HepG2 (cell line): Measurements from ENCODE around the gene SNX30. TPM values are rescaled to one million over a fixed set of nuclear protein-coding genes. Genes with fewer than 3 reads are reported as not detected.
A peak's percentile ranks its signal among the peaks of the same experiment; 100 is the strongest.

ENCODE experiments used
- ATAC-seq: fragments of 200-7000 bp; cut with Tn5 transposase; 3 replicates; pipeline ENCODE4 v1.9.1; 2020; ENCODE audit warnings: mild to moderate bottlenecking, moderate library complexity
- BruUV-seq: library from RNA; stranded (reverse); fragments of 400-500 nt; replicated peaks from 2 replicates; lab custom pipeline; 2021; lab: Mats Ljungman, UMichigan
- CTCF ChIA-PET: fragments of 300-600 bp; formaldehyde crosslinking; extraction: SDS; loops from one replicate; lab custom pipeline; 2021; ENCODE audit warnings: low total read pairs, inconsistent platforms, low intra/inter-chr PET ratio; lab: Yijun Ruan, JAX
- POLR2A ChIA-PET: fragments of 350-600 bp; sonication (Branson Sonifier 250); formaldehyde crosslinking; loops from one replicate; lab custom pipeline; 2020; ENCODE audit warnings: antibody characterized with exemption, inconsistent platforms; lab: Yijun Ruan, JAX
- DNase-seq: peaks from one replicate; pipeline ENCODE4 v3.0.0-alpha.2; 2015; ENCODE audit warnings: low spot score
- FAIRE-seq: peaks from 3 replicates; lab custom pipeline; 2011; peaks lifted over from hg19 to GRCh38; lab: Jason Lieb, UNC
- H2AFZ ChIP-seq: one replicate; pipeline ENCODE4 v1.6.1; 2011; ENCODE audit warnings: low read length, inconsistent platforms
- H3K27ac ChIP-seq: fragments of 300-600 bp; 3 replicates; pipeline ENCODE4 v1.8.0; 2011; ENCODE audit warnings: mixed run types, mild to moderate bottlenecking, mixed read lengths, low read length, inconsistent platforms; ENCODE audit not compliant: insufficient read depth; ENCODE audit errors: extremely low read length
- H3K27me3 ChIP-seq, 2 experiments: fragments of 200-600 bp in 1 of 2; 2 replicates in 1 of 2; 3 replicates in 1 of 2; pipeline versions ENCODE4 v1.6.0 to v1.8.0; 2011; ENCODE audit warnings: low read length in 2 of 2, mild to moderate bottlenecking in 2 of 2, moderate library complexity in 2 of 2, inconsistent platforms in 1 of 2; ENCODE audit not compliant: insufficient read depth in 2 of 2, control insufficient read depth in 1 of 2
- H3K36me3 ChIP-seq, 2 experiments: fragments of 200-600 bp in 1 of 2; replicated peaks in 1 of 2; 2 replicates in 1 of 2; 3 replicates in 1 of 2; pipeline versions ENCODE4 v1.5.1 to v1.8.0; 2011; ENCODE audit warnings: low read length in 2 of 2, inconsistent platforms in 1 of 2; ENCODE audit not compliant: insufficient read depth in 2 of 2, control insufficient read depth in 1 of 2
- H3K4me1 ChIP-seq: 2 replicates; pipeline ENCODE4 v1.5.1; 2012; ENCODE audit warnings: low read length, inconsistent platforms; ENCODE audit not compliant: insufficient read depth
- H3K4me2 ChIP-seq: 2 replicates; pipeline ENCODE4 v1.6.0; 2011; ENCODE audit warnings: low read depth, low read length, inconsistent platforms
- H3K4me3 ChIP-seq, 3 experiments: fragments of 200-600 bp in 1 of 3; sonication (generic), shearing (Covaris generic) in 1 of 3; replicated peaks in 1 of 3; 2 replicates each; pipeline ENCODE4 v1.5.1; 2011 to 2016; ENCODE audit warnings: low read length in 3 of 3, inconsistent platforms in 2 of 3, low read depth in 2 of 3, mild to moderate bottlenecking in 2 of 3, control low read depth in 1 of 3, mixed read lengths in 1 of 3; ENCODE audit not compliant: insufficient read depth in 1 of 3
- H3K79me2 ChIP-seq: one replicate; pipeline ENCODE4 v1.6.1; 2011; ENCODE audit warnings: low read length, inconsistent platforms; ENCODE audit not compliant: insufficient read depth
- H3K9ac ChIP-seq: 2 replicates; pipeline ENCODE4 v1.6.0; 2011; ENCODE audit warnings: mild to moderate bottlenecking, low read depth, low read length, inconsistent platforms; ENCODE audit not compliant: insufficient read depth
- H3K9me3 ChIP-seq: 2 replicates; pipeline ENCODE4 v1.5.1; 2012; ENCODE audit warnings: mild to moderate bottlenecking, low read length
- H4K20me1 ChIP-seq: 2 replicates; pipeline ENCODE4 v1.6.0; 2011; ENCODE audit warnings: inconsistent platforms, mild to moderate bottlenecking, low read length, moderate library complexity; ENCODE audit not compliant: insufficient read depth
- AKAP8 ChIP-seq: sonication (generic); formaldehyde crosslinking; IDR thresholded peaks from 2 replicates; pipeline ENCODE4 v1.5.1; 2020; ENCODE audit warnings: mild to moderate bottlenecking, missing genetic modification reagents
- HNRNPLL ChIP-seq: fragments of 200-400 bp; formaldehyde crosslinking; IDR thresholded peaks from 2 replicates; pipeline ENCODE4 v1.6.1; 2017; ENCODE audit warnings: mild to moderate bottlenecking, low read depth, low read length; ENCODE audit not compliant: poor library complexity, severe bottlenecking
- KDM2A ChIP-seq: sonication (generic); formaldehyde crosslinking; IDR thresholded peaks from 2 replicates; pipeline ENCODE4 v1.4.0; 2020; ENCODE audit warnings: low read depth, missing genetic modification reagents, borderline replicate concordance
- STAG1 ChIP-seq: sonication (generic); formaldehyde crosslinking; IDR thresholded peaks from 2 replicates; pipeline ENCODE4 v1.4.0; 2020; ENCODE audit warnings: missing genetic modification reagents
- ZNF317 ChIP-seq: sonication (generic); formaldehyde crosslinking; IDR thresholded peaks from 2 replicates; pipeline ENCODE4 v1.5.0; 2020; ENCODE audit warnings: mild to moderate bottlenecking, missing genetic modification reagents
- WGBS: methylation state at CpG from one replicate; pipeline ENCODE4 v1.1.6; 2017; ENCODE audit warnings: low lambda C conversion rate; 5-methylcytosine and 5-hydroxymethylcytosine counted together
- in situ Hi-C: cut with HindIII; loops from 2 replicates; pipeline ENCODE4 v1.10.0; 2017; ENCODE audit warnings: low pct_unique_long_range_greater_than_20kb; ENCODE audit not compliant: extremely low pct_ligation_motif_present
- intact Hi-C: fragments of 100-400 bp; cut with micrococcal nuclease; formaldehyde crosslinking; loops from one replicate; pipeline ENCODE4 v1.10.0; 2022; ENCODE audit not compliant: unreplicated experiment
- polyA plus RNA-seq, 8 experiments: library from polyadenylated mRNA; depleted of rRNA in 3 of 8; stranded (reverse) in 7 of 8; unstranded in 1 of 8; fragments of >200 nt; fragmentation: Illumina TruSeq in 4 of 8; extraction: Trizol in 4 of 8; gene quantifications; 2 replicates each; pipeline versions ENCODE4 v1.2.1 to v1.2.3, GENCODE V29; 2011 to 2016; ENCODE audit warnings: low read depth in 4 of 8, missing spikeins in 1 of 8, mixed read lengths in 1 of 8; ENCODE audit not compliant: insufficient read depth in 1 of 8
- total RNA-seq, 5 experiments: library from RNA; depleted of rRNA; stranded (reverse); fragments of >200 nt; fragmentation: Illumina TruSeq; extraction: Trizol; gene quantifications; 2 replicates each; pipeline ENCODE4 v1.2.3, GENCODE V29; 2016; ENCODE audit warnings: low read depth in 1 of 5
- TF ChIP-seq, protein P1 (sequence below): sonication (generic); formaldehyde crosslinking; IDR thresholded peaks from 2 replicates; pipeline ENCODE4 v1.5.0; 2020; ENCODE audit warnings: mild to moderate bottlenecking, missing genetic modification reagents, moderate library complexity
- TF ChIP-seq, protein P2 (sequence below): sonication (generic); formaldehyde crosslinking; IDR thresholded peaks from 2 replicates; pipeline ENCODE4 v1.4.0; 2020; ENCODE audit warnings: missing genetic modification reagents
- TF ChIP-seq, protein P3 (sequence below): sonication (generic); formaldehyde crosslinking; IDR thresholded peaks from 2 replicates; pipeline ENCODE4 v1.4.0; 2020; ENCODE audit warnings: missing genetic modification reagents

SNX30 gene
- total and polyA plus RNA-seq, 2 of the 13 experiments (the other 11 are each of a cell fraction or from before 2014, with no cell fraction given) = 4.4 to 12.4 TPM

DNA sequence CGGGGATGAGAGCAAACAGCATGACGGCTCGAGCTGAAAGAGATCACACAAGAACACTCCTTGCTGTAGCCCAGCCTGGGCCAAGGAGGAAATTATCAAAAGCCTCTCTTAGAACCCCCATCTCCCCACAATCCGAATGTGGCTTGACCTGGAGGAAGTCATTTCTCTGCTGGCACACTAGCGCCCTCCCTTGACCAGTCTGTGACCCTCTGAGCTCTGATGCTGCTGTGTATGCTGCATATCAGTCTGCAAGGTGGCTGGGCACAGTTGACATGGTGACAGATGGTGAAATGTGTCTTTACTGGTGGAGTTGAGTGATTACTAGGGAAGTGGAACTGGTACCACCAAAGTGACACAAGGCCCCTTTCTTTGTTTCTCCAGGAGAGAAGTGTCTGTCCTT is 136.8 kb downstream of the SNX30 start:
- TF ChIP-seq STAG1 (CRISPR knock-in tag) (peak; percentile 42), ZNF317 (no peak)
- TF ChIP-seq, protein P1, sequence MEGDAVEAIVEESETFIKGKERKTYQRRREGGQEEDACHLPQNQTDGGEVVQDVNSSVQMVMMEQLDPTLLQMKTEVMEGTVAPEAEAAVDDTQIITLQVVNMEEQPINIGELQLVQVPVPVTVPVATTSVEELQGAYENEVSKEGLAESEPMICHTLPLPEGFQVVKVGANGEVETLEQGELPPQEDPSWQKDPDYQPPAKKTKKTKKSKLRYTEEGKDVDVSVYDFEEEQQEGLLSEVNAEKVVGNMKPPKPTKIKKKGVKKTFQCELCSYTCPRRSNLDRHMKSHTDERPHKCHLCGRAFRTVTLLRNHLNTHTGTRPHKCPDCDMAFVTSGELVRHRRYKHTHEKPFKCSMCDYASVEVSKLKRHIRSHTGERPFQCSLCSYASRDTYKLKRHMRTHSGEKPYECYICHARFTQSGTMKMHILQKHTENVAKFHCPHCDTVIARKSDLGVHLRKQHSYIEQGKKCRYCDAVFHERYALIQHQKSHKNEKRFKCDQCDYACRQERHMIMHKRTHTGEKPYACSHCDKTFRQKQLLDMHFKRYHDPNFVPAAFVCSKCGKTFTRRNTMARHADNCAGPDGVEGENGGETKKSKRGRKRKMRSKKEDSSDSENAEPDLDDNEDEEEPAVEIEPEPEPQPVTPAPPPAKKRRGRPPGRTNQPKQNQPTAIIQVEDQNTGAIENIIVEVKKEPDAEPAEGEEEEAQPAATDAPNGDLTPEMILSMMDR = peak; percentile 58
- Histone ChIP-seq H3K36me3 (no peaks in the 10 kb centered on the region), H3K4me2 (no peak overlapping the region), H3K4me1 (no peaks in the 10 kb centered on the region), H3K79me2 (no peaks in the 10 kb centered on the region), H3K9ac (no peak overlapping the region), H3K27ac (no peak overlapping the region), H3K9me3 (no peaks in the 10 kb centered on the region), H3K4me3 (no peak overlapping the region), H2AFZ (no peak overlapping the region), H4K20me1 (no peaks in the 10 kb centered on the region), H3K27me3 (peaks cover 0 to 8% of the 10 kb centered on the region in 2 experiments; a peak in 1 of 5 replicates)
- WGBS = 66% methylated on average over 4 of the region's 5 CpGs
- ChIA-PET POLR2A (no interaction called here), CTCF (interaction anchor here (0.6 kb wide), 1 partner anchor 43 kb away, joined by 3 read pairs; no protein-coding TSS in a partner anchor)
- peak; percentile 46 for ATAC-seq
- intact Hi-C loops = no loop called here
- no peak for FAIRE-seq
- in situ Hi-C loops = no loop called here
- BruUV-seq = no TSS peak
- peak; percentile 12 for DNase-seq

GRCh38 chr9:112890106-112891081 is 139.8 kb downstream of the SNX30 start, which contains the start of gene SLC46A2:
Gene SLC46A2 (minus strand): TSS chr9:112890876. CDS start chr9:112890681, 195 bp downstream.
- CTCF ChIA-PET = no interaction called here
- no peaks in the 10 kb centered on the region for H4K20me1 ChIP-seq
- POLR2A ChIA-PET = no interaction called here
- H3K4me1 ChIP-seq = no peaks in the 10 kb centered on the region
- peaks cover 0 to 8% of the 10 kb centered on the region in 2 experiments; a peak in 1 of 5 replicates for H3K27me3 ChIP-seq
- FAIRE-seq = no peak
- intact Hi-C loops (no loop called here), in situ Hi-C loops (loop anchor here (5.0 kb wide), 1 partner anchor 43 kb away; no protein-coding TSS in a partner anchor)
- H3K27ac ChIP-seq = no peak within 1 kb of the TSS
- H3K36me3 ChIP-seq = no peaks in the 10 kb centered on the region
- no TSS peak for BruUV-seq
- H3K9ac ChIP-seq = no peak within 1 kb of the TSS
- H3K4me2 ChIP-seq = peak within 1 kb of the TSS; percentile 69
- H3K9me3 ChIP-seq = no peaks in the 10 kb centered on the region
- H2AFZ ChIP-seq = no peak within 1 kb of the TSS
- H3K79me2 ChIP-seq = no peaks in the 10 kb centered on the region
- peak; percentile 78 for ATAC-seq
- peak within 1 kb of the TSS; percentile 6 to 52 (median 16); a peak in 4 of 6 replicates for H3K4me3 ChIP-seq
- no peak for DNase-seq
- 60% methylated on average over 36 of the region's 78 CpGs for WGBS
- TF ChIP-seq AKAP8 = no peak
- TF ChIP-seq, protein P2, sequence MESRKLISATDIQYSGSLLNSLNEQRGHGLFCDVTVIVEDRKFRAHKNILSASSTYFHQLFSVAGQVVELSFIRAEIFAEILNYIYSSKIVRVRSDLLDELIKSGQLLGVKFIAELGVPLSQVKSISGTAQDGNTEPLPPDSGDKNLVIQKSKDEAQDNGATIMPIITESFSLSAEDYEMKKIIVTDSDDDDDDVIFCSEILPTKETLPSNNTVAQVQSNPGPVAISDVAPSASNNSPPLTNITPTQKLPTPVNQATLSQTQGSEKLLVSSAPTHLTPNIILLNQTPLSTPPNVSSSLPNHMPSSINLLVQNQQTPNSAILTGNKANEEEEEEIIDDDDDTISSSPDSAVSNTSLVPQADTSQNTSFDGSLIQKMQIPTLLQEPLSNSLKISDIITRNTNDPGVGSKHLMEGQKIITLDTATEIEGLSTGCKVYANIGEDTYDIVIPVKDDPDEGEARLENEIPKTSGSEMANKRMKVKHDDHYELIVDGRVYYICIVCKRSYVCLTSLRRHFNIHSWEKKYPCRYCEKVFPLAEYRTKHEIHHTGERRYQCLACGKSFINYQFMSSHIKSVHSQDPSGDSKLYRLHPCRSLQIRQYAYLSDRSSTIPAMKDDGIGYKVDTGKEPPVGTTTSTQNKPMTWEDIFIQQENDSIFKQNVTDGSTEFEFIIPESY (CRISPR knock-in tag) = 0 out of 2 replicates have a peak, but pooled peaks have one; percentile 25
- TF ChIP-seq KDM2A (CRISPR knock-in tag) = peak; percentile 19; the same call in 1 of the 2 replicates
- TF ChIP-seq, protein P3, sequence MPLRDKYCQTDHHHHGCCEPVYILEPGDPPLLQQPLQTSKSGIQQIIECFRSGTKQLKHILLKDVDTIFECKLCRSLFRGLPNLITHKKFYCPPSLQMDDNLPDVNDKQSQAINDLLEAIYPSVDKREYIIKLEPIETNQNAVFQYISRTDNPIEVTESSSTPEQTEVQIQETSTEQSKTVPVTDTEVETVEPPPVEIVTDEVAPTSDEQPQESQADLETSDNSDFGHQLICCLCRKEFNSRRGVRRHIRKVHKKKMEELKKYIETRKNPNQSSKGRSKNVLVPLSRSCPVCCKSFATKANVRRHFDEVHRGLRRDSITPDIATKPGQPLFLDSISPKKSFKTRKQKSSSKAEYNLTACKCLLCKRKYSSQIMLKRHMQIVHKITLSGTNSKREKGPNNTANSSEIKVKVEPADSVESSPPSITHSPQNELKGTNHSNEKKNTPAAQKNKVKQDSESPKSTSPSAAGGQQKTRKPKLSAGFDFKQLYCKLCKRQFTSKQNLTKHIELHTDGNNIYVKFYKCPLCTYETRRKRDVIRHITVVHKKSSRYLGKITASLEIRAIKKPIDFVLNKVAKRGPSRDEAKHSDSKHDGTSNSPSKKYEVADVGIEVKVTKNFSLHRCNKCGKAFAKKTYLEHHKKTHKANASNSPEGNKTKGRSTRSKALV (CRISPR knock-in tag) = peak; percentile 94
- peak; percentile 44 for TF ChIP-seq HNRNPLL
